ENCODE results near the gene BRMS1.

- no peak for TF ChIP-seq CTCF (IDR thresholded peaks at IDR 0.05)
- no peak for TF ChIP-seq POLR2AphosphoS5 (IDR thresholded peaks at IDR 0.05)
Measured at GRCh38 chr11:66290330-66290621, 54.6 kb downstream of the BRMS1 start.
